Measurements from ENCODE around the gene SIRPD. TPM values are rescaled to one million over a fixed set of nuclear protein-coding genes. Genes with fewer than 3 reads are reported as not detected.
"Not testable (repeated sequence)": the region's sequence is repeated elsewhere in the genome, so short reads cannot be mapped to it uniquely, and the experiment has no call there.

SIRPD gene
- total RNA-seq, 4 donors from 2014 or later = not detected

DNA sequence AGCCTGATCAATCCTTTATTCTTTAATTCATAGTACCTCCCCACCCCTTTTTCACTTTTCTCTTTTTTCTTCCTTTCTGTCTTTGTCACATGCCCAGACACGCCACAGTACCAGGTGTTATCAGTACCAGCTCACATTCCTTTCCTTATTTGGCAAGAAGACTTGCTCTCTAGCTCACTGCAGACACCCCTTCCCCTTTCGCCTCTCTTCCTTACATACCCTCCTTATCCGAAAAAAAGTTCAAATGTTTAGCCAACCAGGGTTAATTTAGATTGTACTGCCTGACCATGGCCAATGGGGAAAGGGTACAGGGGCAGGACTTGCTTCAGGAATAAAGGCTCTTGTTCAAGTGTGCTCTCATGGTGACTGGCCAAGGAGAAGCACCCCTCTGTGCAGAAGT is 57.0 kb downstream of the SIRPD start:
- intact Hi-C loops (cut with DNase I; ENCODE audit: low total_unique reads) = no loop called here
- in situ Hi-C loops (cut with MboI; ENCODE audit: low pct_ligation_motif_present in 1 of 4, low pct_unique_long_range_greater_than_20kb in 1 of 4, low sequenced_read_pairs in 3 of 4) = loop anchor here in 1 of 4 donors (25.0 kb wide), 1 partner anchor 262 kb away; no protein-coding TSS in a partner anchor
- Histone ChIP-seq H3K4me3 (no peak overlapping the region), H3K36me3 (no peaks in the 10 kb centered on the region), H3K27ac (no peak overlapping the region), H3K4me1 (no peaks in the 10 kb centered on the region), H3K27me3 (peaks cover 25% of the 10 kb centered on the region), H3K9me3 (no peaks in the 10 kb centered on the region)
- no peak for DNase-seq
- 40 to 51% methylated on average over 3 of the region's 3 CpGs for WGBS, 2 donors (ENCODE audit: low coverage in 1 of 2)
- TF ChIP-seq CTCF (IDR thresholded peaks at IDR 0.05) = no peak
- TF ChIP-seq POLR2A (IDR thresholded peaks at IDR 0.05) = no peak
- no peak for TF ChIP-seq EP300 (IDR thresholded peaks at IDR 0.05; ENCODE audit: low read depth)
- TF ChIP-seq POLR2AphosphoS5 (IDR thresholded peaks at IDR 0.05) = no peak

DNA sequence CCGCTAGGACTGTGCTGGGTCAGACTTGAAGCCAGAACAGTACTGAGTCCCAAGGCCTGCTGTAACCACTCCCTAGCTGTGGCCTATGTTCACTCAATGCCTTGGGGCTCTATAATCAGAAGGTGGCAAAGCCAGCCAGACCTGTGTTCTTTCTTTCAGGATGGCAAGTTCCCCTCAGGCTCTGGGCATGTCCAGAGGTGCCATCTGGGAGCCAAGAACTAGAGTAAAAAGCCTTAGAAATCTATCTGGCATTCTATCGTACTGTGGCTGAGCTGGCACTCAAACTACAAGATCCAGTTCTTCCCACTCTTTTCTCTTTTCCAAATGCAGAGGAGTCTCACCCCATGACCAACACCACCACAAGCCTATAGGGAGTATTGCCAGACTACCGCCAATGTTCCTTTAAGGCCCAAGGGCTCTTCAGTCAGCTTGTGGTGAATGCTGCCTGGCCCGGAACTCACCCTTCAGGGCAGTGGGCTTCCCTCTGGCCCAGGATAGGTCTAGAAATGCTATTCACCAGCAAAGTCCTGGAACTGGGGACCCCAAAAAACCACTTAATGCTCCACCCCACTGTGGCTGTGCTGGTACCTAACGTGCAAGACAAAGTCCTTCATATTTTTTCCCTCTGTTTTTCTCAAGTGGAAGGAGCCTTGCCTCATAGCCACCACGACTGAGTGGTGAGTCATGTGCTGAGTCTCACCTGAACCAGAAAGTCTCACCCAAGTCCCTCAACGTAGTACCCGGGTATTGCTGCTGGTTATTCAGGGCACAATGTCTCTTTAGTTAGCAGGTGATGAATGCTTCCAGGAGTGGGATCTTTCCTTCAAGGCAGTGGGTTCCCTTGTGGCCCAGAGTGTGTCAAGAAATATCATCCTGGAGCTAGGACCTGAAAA is 57.7 kb downstream of the SIRPD start:
- no peaks in the 10 kb centered on the region for H3K36me3 ChIP-seq
- no peak overlapping the region for H3K4me3 ChIP-seq
- in situ Hi-C loops (cut with MboI; ENCODE audit: low pct_ligation_motif_present in 1 of 4, low pct_unique_long_range_greater_than_20kb in 1 of 4, low sequenced_read_pairs in 3 of 4) (loop anchor here in 1 of 4 donors (25.0 kb wide), 1 partner anchor 263 kb away; no protein-coding TSS in a partner anchor), intact Hi-C loops (cut with DNase I; ENCODE audit: low total_unique reads) (no loop called here)
- TF ChIP-seq POLR2AphosphoS5 (IDR thresholded peaks at IDR 0.05) (no peak), POLR2A (IDR thresholded peaks at IDR 0.05) (no peak), CTCF (IDR thresholded peaks at IDR 0.05) (no peak), EP300 (IDR thresholded peaks at IDR 0.05; ENCODE audit: low read depth) (no peak)
- H3K27ac ChIP-seq = no peak overlapping the region
- no peak for DNase-seq
- peaks cover 27% of the 10 kb centered on the region for H3K27me3 ChIP-seq
- 88% methylated on average over 8 of the region's 8 CpGs; no CpG with 5 or more reads in 1 of the 2 donors for whole genome bisulfite sequencing, 2 donors (ENCODE audit: low coverage in 1 of 2)
- H3K9me3 ChIP-seq = no peaks in the 10 kb centered on the region
- H3K4me1 ChIP-seq = no peaks in the 10 kb centered on the region

DNA sequence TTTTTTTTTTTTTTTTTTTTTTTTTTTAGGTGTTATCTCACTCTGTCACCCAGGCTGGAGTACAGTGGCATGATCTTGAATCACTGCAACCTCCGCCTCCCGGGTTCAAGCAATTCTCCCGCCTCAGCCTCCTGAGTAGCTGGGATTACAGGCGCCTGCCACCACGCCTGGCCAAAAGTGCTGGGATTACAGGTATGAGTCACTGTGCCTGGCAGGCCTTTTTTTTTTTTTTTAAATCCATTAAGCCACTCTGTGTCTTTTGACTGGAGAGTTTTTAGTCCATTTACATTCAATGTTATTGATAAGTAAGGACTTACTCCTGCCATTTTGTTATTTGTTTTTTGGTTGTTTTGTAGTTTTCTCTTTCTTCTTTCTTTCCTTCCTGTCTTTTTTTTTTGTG is 60.1 kb downstream of the SIRPD start:
- H3K27ac ChIP-seq; H3K9me3 ChIP-seq; H3K36me3 ChIP-seq; H3K4me3 ChIP-seq; H3K4me1 ChIP-seq; intact Hi-C loops (cut with DNase I; ENCODE audit: low total_unique reads); in situ Hi-C loops (cut with MboI; ENCODE audit: low pct_ligation_motif_present in 1 of 4, low pct_unique_long_range_greater_than_20kb in 1 of 4, low sequenced_read_pairs in 3 of 4); DNase-seq: not testable (repeated sequence)
- WGBS, 2 donors (ENCODE audit: low coverage in 1 of 2) = 81 to 85% methylated on average over 4 to 5 of the region's 5 CpGs
- H3K27me3 ChIP-seq = peaks cover 36% of the 10 kb centered on the region

DNA sequence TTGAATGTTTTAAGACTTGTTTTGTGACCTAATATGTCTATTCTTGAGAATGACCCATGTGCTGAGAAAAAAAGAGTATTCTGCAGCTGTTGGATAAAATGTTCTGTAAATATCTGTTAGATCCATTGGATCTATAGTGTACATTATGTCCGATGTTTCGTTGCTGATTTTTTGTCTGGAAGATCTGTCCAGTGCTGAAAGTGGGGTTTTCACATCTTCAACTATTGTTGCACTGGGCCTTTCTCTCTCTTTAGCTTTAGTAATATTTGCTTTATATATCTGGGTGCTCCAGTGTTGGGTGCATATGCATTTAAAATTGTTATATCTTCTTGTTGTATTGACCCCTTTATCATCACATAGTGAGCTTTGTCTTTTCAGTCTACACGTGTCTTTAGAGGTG is 60.6 kb downstream of the SIRPD start:
- in situ Hi-C loops (cut with MboI; ENCODE audit: low pct_ligation_motif_present in 1 of 4, low pct_unique_long_range_greater_than_20kb in 1 of 4, low sequenced_read_pairs in 3 of 4) = no loop called here
- TF ChIP-seq POLR2A (IDR thresholded peaks at IDR 0.05) (no peak), POLR2AphosphoS5 (IDR thresholded peaks at IDR 0.05) (no peak), EP300 (IDR thresholded peaks at IDR 0.05; ENCODE audit: low read depth) (no peak), CTCF (IDR thresholded peaks at IDR 0.05) (no peak)
- intact Hi-C loops (cut with DNase I; ENCODE audit: low total_unique reads) = no loop called here

More for the DNA sequence above, 60.6 kb downstream of the SIRPD start:
- H3K36me3 ChIP-seq = no peaks in the 10 kb centered on the region
- peaks cover 0 to under 1% (median 0%) of the 10 kb centered on the region in 4 donors for H3K4me1 ChIP-seq
- peaks cover 36% of the 10 kb centered on the region for H3K27me3 ChIP-seq
- no peak overlapping the region for H3K27ac ChIP-seq
- 82 to 93% methylated on average over 2 to 3 of the region's 3 CpGs for WGBS, 2 donors (ENCODE audit: low coverage in 1 of 2)
- DNase-seq = no peak
- H3K9me3 ChIP-seq = no peaks in the 10 kb centered on the region
- H3K4me3 ChIP-seq = no peak overlapping the region
